HG02840 (cell line): ENCODE measurements around the gene PON2.

Experiments used
- ATAC-seq: cut with Tn5 transposase; IDR thresholded peaks from one replicate; pipeline ENCODE4 v1.9.1; 2021; ENCODE audit warnings: mild to moderate bottlenecking, moderate library complexity, moderate number of reproducible peaks; ENCODE audit not compliant: unreplicated experiment, low FRiP score

The PON2 gene

GRCh38 chr7:95446618-95447017 lies 11.8 kb upstream of the PON2 start:
- no peak for ATAC-seq

GRCh38 chr7:95444796-95445195 lies 10.0 kb upstream of the PON2 start:
- ATAC-seq: no peak

GRCh38 chr7:95441042-95441823 lies 6.4 kb upstream of the PON2 start:
- no peak for ATAC-seq

GRCh38 chr7:95440394-95441038 lies 5.7 kb upstream of the PON2 start:
- no peak for ATAC-seq

- no peak for ATAC-seq
Observed at GRCh38 chr7:95436407-95436806, 1.6 kb upstream of the PON2 start.

DNA sequence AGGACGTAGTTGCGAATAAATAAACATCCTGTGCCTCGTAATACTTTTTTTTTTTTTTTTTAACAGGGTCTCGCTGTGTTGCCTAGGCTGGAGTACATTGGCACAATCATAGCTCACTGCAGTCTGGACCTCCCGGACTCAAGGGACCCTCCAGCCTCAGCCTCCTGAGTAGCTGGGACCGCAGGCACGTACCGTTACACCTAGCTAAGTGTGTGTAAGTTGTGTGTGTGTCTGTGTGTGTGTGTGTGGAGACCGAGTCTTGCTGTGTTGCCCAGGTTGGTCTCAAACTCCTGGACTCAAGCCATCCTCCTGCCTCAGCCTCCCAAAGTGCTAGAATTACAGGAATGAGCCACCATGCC lies 573 bp upstream of the PON2 start:
- ATAC-seq: no peak

DNA sequence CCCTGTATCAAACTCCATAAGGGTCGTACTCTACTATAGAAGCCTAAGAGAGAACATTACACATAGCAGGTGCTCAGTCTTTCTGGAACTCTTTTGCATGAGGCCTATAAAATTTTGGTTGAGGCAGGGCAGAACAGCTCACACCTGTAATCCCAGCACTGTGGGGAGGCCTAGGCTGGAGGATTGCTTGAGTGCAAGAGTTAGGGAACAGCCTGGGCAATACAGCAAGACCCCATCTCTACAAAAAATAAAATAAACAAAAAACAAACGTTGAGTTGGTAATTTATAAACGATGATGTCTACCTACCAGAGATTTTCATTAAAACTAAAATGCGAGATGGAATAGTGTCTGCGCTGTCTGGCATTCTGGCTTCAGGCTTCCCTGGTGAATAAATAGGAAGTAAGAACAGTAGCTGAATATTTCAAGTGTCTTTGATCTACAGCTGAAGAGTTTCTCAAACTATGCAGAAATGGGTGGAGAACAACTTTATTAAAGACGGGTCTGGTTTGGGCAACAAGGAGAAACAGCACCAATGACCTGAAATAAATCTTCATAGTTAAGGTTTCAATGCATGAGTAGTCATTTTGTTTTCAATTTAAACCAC lies 774 bp downstream of the PON2 start:
- ATAC-seq: no peak

- no peak for ATAC-seq
Observed at GRCh38 chr7:95433129-95433528, 1.7 kb downstream of the PON2 start.

GRCh38 chr7:95432606-95433005 lies 2.2 kb downstream of the PON2 start:
- ATAC-seq: no peak

DNA sequence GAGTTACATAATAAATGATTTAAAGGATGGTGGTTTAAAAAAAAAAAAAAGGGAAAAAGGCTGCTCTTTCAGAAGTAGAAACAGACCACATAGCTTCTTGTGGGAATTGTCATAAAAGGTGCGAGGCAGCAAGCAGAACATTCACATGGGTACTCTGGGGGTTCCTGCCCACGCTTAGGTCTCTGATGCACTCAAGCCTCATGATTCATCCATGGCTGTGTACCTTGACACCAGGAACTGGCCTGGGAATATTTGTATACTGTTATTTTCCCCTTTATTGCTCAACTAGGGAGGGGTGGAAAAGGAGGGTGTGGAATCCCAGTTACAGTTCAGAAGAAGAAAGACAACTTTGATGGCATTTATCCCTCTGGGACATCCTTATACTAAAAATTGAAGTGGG lies 4.0 kb downstream of the PON2 start:
- no peak for ATAC-seq

GRCh38 chr7:95429241-95429990 lies 5.4 kb downstream of the PON2 start:
- no peak for ATAC-seq

DNA sequence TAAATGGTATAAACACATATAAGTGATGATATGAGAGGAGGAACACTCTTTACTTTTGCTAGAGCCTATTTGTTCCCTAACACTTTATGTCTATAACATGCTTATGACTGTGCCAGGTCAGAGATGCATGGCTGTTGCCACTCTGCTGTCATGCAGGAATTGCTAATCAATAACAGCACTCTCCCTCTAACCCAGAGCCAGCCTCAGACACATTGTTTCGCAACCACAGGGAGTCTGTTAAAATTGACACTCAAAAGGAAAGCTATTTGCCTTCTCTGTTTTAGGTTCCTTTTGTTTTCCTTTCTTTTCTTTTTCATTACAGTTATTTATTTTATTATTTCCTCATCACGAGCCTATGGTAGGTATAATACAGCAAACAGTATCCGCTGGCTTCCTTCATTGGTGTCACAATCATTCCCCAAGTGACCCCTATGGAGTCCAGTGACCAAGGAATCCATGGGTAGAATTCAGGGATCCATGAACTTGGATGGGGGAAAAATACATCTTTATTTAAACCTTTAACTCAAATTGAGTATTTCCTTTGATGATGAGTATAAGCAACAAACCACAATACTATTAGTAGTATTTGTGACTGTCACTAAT lies 6.8 kb downstream of the PON2 start:
- ATAC-seq: no peak

- ATAC-seq: no peak
Observed at GRCh38 chr7:95427166-95427565, 7.7 kb downstream of the PON2 start.

DNA sequence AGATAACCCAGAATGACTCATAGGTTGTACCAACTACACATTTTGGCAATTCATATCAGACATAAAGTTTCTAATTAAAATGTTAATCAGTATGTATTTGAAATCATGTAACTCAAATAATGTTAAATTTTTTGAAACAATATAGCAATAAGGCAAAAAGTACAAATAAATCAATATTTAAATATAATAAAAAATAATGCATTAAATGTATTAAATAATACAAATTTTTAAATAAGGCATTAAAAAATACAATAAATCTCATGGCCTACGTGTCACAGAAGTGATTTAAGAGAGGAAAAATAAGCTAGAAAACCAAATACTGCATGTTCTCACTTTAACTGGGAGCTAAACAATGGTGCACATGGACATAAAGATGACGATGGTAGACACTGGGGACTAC lies 9.1 kb downstream of the PON2 start:
- ATAC-seq: no peak

- no peak for ATAC-seq
Observed at GRCh38 chr7:95424716-95425115, 10.1 kb downstream of the PON2 start.

DNA sequence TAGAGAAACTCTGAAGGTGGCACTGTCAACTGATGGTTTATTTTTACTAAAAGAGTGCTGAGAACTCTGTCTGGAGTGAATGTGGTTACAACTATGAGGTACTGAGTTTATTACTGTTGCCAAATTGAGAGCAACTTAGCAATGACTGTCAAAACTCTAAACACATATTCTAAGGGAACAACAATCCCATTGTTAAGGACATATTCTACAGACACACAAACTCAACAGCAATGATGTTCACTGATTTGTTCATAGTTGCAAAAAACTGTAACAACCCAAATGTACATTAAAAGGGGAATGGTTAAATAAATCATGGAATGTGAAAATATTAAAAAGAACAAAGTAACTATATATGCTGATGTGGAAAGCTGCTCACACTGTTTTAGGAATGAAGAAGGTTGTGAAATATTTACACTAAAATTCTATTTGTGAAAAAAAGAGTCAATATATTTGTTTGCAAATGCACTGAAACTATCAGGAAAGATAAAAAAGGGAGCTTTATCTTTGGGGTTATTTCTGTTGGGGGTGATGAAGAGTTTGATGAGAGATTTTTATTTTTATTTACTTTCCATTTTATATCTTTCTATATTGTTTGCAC lies 12.9 kb downstream of the PON2 start:
- ATAC-seq: no peak

- no peak for ATAC-seq
Observed at GRCh38 chr7:95421000-95421846, 13.6 kb downstream of the PON2 start.

DNA sequence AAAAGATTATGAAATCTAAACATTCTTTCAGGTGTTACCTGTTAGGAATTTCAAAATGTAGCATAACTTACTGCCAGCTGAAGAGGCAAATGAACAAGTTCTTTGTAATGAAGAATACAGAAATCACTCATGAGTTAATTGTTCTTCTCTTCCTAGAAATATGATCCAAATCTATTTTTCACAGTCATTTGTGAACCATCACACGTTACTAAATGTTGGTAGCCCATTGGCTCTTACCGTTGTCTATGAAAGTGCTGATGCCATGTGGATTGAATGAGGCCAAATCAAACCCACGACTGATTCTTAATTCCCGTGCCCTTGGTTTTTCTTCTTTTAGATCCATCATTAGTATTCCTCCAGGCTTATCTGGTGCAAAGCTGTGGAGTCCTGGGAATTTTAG lies 22.8 kb downstream of the PON2 start:
- no peak for ATAC-seq

GRCh38 chr7:95411666-95412065 lies 23.2 kb downstream of the PON2 start:
- no peak for ATAC-seq

- no peak for ATAC-seq
Observed at GRCh38 chr7:95411036-95411435, 23.8 kb downstream of the PON2 start.
